ENCODE results near the gene SHB.

SHB gene

GRCh38 chr9:37926737-37927118 is 142.3 kb downstream of the SHB start:
- no peak for DNase-seq

- DNase-seq, result no peak
These were observed 143.0 kb downstream of the SHB start for GRCh38 chr9:37925786-37926736.

GRCh38 chr9:37925006-37925405 is 144.0 kb downstream of the SHB start:
- DNase-seq, result no peak

- no peak for DNase-seq
These were observed 144.5 kb downstream of the SHB start for GRCh38 chr9:37924538-37924937.

- no peak for DNase-seq
These were observed 145.1 kb downstream of the SHB start for GRCh38 chr9:37923796-37924427.

GRCh38 chr9:37923118-37923795 is 145.8 kb downstream of the SHB start:
- DNase-seq, result no peak

GRCh38 chr9:37922363-37923117 is 146.5 kb downstream of the SHB start:
- DNase-seq, result no peak

- no peak for DNase-seq
These were observed 147.3 kb downstream of the SHB start for GRCh38 chr9:37921546-37922300.

- DNase-seq, result no peak
These were observed 147.9 kb downstream of the SHB start for GRCh38 chr9:37921168-37921510.

- no peak for DNase-seq
These were observed 148.4 kb downstream of the SHB start for GRCh38 chr9:37920471-37921167.

- DNase-seq, result no peak
These were observed 149.1 kb downstream of the SHB start for GRCh38 chr9:37919956-37920335.

- no peak for DNase-seq
These were observed 149.6 kb downstream of the SHB start for GRCh38 chr9:37919246-37919955.

- no peak for DNase-seq
These were observed 150.3 kb downstream of the SHB start for GRCh38 chr9:37918665-37919170.

- no peak for DNase-seq
These were observed 151.0 kb downstream of the SHB start for GRCh38 chr9:37917801-37918664.

- no peak for DNase-seq
These were observed 151.7 kb downstream of the SHB start for GRCh38 chr9:37917313-37917731.

GRCh38 chr9:37916471-37917312 is 152.3 kb downstream of the SHB start:
- DNase-seq, result no peak

GRCh38 chr9:37915911-37916470 is 153.0 kb downstream of the SHB start:
- DNase-seq, result no peak

GRCh38 chr9:37914701-37915358 is 154.2 kb downstream of the SHB start:
- no peak for DNase-seq

Measured in SHP77 (cell line).